ENCODE data around the gene NAP1L1.
A peak's percentile ranks its signal among the peaks of the same experiment; 100 is the strongest.

The NAP1L1 gene

DNA sequence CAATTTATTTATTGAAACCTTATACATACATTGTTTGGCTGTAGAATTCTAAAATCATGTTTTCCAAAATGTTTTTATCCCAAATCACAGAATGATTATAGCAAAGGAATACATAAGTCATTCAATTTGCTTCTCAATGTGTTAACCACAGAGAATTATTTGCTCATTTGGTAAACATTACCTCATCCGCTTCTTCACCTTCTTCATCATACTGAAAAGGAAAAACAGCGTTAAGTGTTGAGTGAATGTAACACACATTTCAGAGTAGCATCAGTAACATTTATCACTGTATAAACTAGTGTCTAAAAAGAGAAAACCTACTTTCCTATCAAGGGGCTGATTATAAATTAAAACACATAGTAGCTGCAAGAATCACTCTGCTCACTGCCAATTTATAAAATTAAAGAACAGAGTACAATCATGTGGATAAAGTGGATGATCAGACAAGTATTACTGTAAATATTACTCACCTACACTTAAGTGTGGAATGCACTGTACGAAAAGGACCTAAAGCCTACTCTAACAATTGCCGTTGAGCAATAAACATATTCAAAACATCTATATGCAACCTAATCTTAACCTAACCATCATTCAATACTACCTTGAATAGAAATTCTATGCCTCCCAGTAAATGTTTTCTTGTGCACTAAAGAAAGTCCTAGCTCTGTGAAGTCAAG is 34.8 kb downstream of the NAP1L1 start:
- Histone ChIP-seq H3K36me3 (ENCODE audit: control insufficient read depth, insufficient read depth, low read length) (peaks cover 7% of the 10 kb centered on the region), H3K4me3 (ENCODE audit: low read length) (no peak overlapping the region), H3K4me1 (ENCODE audit: control insufficient read depth, insufficient read depth, low read length) (no peaks in the 10 kb centered on the region)

GRCh38 chr12:76047742-76048141 is 36.7 kb downstream of the NAP1L1 start:
- Histone ChIP-seq H3K4me3 (ENCODE audit: low read length) (no peak overlapping the region), H3K27ac (ENCODE audit: low read depth, low read length) (no peak overlapping the region), H3K36me3 (ENCODE audit: control insufficient read depth, insufficient read depth, low read length) (no peaks in the 10 kb centered on the region), H3K4me1 (ENCODE audit: control insufficient read depth, insufficient read depth, low read length) (no peaks in the 10 kb centered on the region), H3K27me3 (ENCODE audit: control insufficient read depth, insufficient read depth, low read length) (no peaks in the 10 kb centered on the region), H3K9ac (ENCODE audit: low read length) (no peak overlapping the region)

More for the DNA sequence above, 34.8 kb downstream of the NAP1L1 start:
- no peak overlapping the region for H3K9ac ChIP-seq (ENCODE audit: low read length)
- H3K27ac ChIP-seq (ENCODE audit: low read depth, low read length) = no peak overlapping the region
- H3K27me3 ChIP-seq (ENCODE audit: control insufficient read depth, insufficient read depth, low read length) = no peaks in the 10 kb centered on the region

DNA sequence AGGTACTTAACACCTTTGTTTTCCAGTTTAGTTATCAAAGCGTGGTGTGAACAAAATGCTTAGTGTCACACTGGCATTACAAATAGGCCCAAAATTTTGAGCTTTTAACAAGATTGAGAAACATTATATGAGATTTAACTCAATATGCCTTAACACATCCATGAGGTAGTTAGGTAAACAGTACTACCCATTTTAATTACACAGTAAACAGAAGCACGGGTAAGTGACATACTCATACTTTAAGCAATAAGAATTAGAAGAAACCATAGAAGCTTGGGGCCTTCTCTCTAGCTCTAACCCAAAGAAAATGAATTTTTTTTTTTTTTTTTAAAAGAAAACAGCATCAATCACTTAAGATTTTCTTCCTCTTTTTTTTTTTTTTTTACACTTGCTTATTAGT is 37.4 kb downstream of the NAP1L1 start:
- H3K27ac ChIP-seq (ENCODE audit: low read depth, low read length) = no peak overlapping the region
- no peaks in the 10 kb centered on the region for H3K36me3 ChIP-seq (ENCODE audit: control insufficient read depth, insufficient read depth, low read length)
- no peak overlapping the region for H3K4me3 ChIP-seq (ENCODE audit: low read length)
- H3K9ac ChIP-seq (ENCODE audit: low read length) = no peak overlapping the region
- no peaks in the 10 kb centered on the region for H3K27me3 ChIP-seq (ENCODE audit: control insufficient read depth, insufficient read depth, low read length)
- no peaks in the 10 kb centered on the region for H3K4me1 ChIP-seq (ENCODE audit: control insufficient read depth, insufficient read depth, low read length)

GRCh38 chr12:76043377-76043776 is 41.1 kb downstream of the NAP1L1 start:
- Histone ChIP-seq H3K4me3 (ENCODE audit: low read length) (no peak overlapping the region), H3K27me3 (ENCODE audit: control insufficient read depth, insufficient read depth, low read length) (no peaks in the 10 kb centered on the region), H3K4me1 (ENCODE audit: control insufficient read depth, insufficient read depth, low read length) (no peaks in the 10 kb centered on the region), H3K36me3 (ENCODE audit: control insufficient read depth, insufficient read depth, low read length) (no peaks in the 10 kb centered on the region), H3K27ac (ENCODE audit: low read depth, low read length) (no peak overlapping the region), H3K9ac (ENCODE audit: low read length) (no peak overlapping the region)

GRCh38 chr12:76042147-76042546 is 42.3 kb downstream of the NAP1L1 start:
- Histone ChIP-seq H3K4me1 (ENCODE audit: control insufficient read depth, insufficient read depth, low read length) (no peaks in the 10 kb centered on the region), H3K4me3 (ENCODE audit: low read length) (no peak overlapping the region), H3K9ac (ENCODE audit: low read length) (no peak overlapping the region), H3K36me3 (ENCODE audit: control insufficient read depth, insufficient read depth, low read length) (no peaks in the 10 kb centered on the region), H3K27ac (ENCODE audit: low read depth, low read length) (no peak overlapping the region), H3K27me3 (ENCODE audit: control insufficient read depth, insufficient read depth, low read length) (no peaks in the 10 kb centered on the region)

- Histone ChIP-seq H3K9ac (ENCODE audit: low read length) (no peak overlapping the region), H3K36me3 (ENCODE audit: control insufficient read depth, insufficient read depth, low read length) (no peaks in the 10 kb centered on the region), H3K27ac (ENCODE audit: low read depth, low read length) (no peak overlapping the region), H3K27me3 (ENCODE audit: control insufficient read depth, insufficient read depth, low read length) (no peaks in the 10 kb centered on the region), H3K4me3 (ENCODE audit: low read length) (no peak overlapping the region), H3K4me1 (ENCODE audit: control insufficient read depth, insufficient read depth, low read length) (no peaks in the 10 kb centered on the region)
Observed at GRCh38 chr12:76041406-76041805, 43.1 kb downstream of the NAP1L1 start.

GRCh38 chr12:76040461-76040860 is 44.0 kb downstream of the NAP1L1 start:
- H3K4me3 ChIP-seq (ENCODE audit: low read length) = no peak overlapping the region
- H3K4me1 ChIP-seq (ENCODE audit: control insufficient read depth, insufficient read depth, low read length) = no peaks in the 10 kb centered on the region
- H3K27me3 ChIP-seq (ENCODE audit: control insufficient read depth, insufficient read depth, low read length) = no peaks in the 10 kb centered on the region
- no peak overlapping the region for H3K27ac ChIP-seq (ENCODE audit: low read depth, low read length)
- H3K36me3 ChIP-seq (ENCODE audit: control insufficient read depth, insufficient read depth, low read length) = no peaks in the 10 kb centered on the region
- no peak overlapping the region for H3K9ac ChIP-seq (ENCODE audit: low read length)

DNA sequence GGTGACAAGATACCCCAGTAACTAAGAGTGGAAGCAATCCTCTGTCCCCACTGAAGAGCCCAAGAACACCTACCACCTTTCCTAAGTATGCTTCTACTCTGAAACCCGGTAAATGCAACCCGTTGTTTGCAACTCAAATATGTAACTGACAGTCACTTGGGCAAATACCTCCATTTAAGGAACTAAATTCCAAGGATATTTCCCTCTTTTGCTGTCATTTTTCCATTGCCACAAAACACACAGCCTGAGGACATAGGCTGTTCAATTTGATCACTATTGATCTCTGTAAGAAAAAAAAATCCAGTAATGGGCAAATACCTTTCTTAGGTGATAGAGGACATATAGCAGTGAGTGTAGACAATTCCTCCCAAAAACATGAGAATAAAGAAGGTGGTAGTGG is 46.3 kb downstream of the NAP1L1 start:
- Histone ChIP-seq H3K4me1 (ENCODE audit: control insufficient read depth, insufficient read depth, low read length) (no peaks in the 10 kb centered on the region), H3K9ac (ENCODE audit: low read length) (no peak overlapping the region), H3K27me3 (ENCODE audit: control insufficient read depth, insufficient read depth, low read length) (no peaks in the 10 kb centered on the region), H3K27ac (ENCODE audit: low read depth, low read length) (no peak overlapping the region), H3K4me3 (ENCODE audit: low read length) (no peak overlapping the region), H3K36me3 (ENCODE audit: control insufficient read depth, insufficient read depth, low read length) (no peaks in the 10 kb centered on the region)

DNA sequence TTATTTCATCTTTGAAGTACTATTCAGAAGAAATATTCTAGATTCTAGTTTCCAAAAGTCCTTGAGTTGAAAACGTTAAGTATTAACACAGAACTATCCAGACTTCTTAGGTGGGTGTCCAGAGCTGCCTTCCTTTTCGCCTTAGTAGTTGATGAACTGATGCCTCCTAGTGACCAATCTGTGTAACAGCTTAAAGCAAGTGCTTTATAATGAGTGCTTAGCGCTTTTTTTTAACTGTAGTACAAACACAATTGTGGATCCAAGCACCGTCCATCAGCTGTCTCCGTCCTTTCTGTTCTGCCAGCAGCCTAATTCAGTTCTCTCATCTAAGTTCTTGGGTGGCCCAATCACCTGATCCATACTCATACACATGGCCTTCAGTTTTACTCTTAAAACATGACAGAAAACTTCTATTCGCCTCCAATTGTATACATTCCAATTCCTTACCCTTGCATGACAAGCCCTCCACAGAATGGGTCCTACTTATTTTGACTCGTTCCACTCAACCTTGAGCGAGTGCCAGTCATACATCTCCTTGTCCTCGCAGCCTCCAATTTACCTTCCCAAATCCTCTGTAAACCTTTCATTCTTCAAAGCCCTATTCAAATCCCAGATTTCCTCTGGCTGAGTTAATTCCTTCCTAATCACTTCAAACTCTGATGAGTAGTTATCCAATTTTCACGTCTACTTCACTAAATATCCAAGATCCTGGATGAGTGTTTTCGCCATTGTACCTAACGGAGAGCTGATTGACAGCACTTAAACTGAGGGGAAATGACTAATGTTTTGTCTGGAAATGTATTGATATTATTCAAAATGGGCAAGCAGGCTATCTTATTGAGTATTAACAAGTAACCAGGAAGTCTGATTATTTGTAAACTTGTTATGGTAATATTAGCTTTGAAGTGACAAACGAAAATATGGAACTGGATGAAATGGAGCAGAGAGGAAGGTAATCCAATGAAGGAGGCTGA is 47.1 kb downstream of the NAP1L1 start:
- peaks cover 6% of the 10 kb centered on the region for H3K4me1 ChIP-seq (ENCODE audit: control insufficient read depth, insufficient read depth, low read length)
- no peak overlapping the region for H3K9ac ChIP-seq (ENCODE audit: low read length)
- no peak overlapping the region for H3K27ac ChIP-seq (ENCODE audit: low read depth, low read length)
- H3K27me3 ChIP-seq (ENCODE audit: control insufficient read depth, insufficient read depth, low read length) = no peaks in the 10 kb centered on the region
- no peak overlapping the region for H3K4me3 ChIP-seq (ENCODE audit: low read length)
- H3K36me3 ChIP-seq (ENCODE audit: control insufficient read depth, insufficient read depth, low read length) = no peaks in the 10 kb centered on the region

- Histone ChIP-seq H3K4me1 (ENCODE audit: control insufficient read depth, insufficient read depth, low read length) (peaks cover 6% of the 10 kb centered on the region), H3K36me3 (ENCODE audit: control insufficient read depth, insufficient read depth, low read length) (no peaks in the 10 kb centered on the region), H3K9ac (ENCODE audit: low read length) (no peak overlapping the region), H3K27me3 (ENCODE audit: control insufficient read depth, insufficient read depth, low read length) (no peaks in the 10 kb centered on the region), H3K4me3 (ENCODE audit: low read length) (no peak overlapping the region), H3K27ac (ENCODE audit: low read depth, low read length) (no peak overlapping the region)
Observed at GRCh38 chr12:76035045-76035444, 49.4 kb downstream of the NAP1L1 start.

DNA sequence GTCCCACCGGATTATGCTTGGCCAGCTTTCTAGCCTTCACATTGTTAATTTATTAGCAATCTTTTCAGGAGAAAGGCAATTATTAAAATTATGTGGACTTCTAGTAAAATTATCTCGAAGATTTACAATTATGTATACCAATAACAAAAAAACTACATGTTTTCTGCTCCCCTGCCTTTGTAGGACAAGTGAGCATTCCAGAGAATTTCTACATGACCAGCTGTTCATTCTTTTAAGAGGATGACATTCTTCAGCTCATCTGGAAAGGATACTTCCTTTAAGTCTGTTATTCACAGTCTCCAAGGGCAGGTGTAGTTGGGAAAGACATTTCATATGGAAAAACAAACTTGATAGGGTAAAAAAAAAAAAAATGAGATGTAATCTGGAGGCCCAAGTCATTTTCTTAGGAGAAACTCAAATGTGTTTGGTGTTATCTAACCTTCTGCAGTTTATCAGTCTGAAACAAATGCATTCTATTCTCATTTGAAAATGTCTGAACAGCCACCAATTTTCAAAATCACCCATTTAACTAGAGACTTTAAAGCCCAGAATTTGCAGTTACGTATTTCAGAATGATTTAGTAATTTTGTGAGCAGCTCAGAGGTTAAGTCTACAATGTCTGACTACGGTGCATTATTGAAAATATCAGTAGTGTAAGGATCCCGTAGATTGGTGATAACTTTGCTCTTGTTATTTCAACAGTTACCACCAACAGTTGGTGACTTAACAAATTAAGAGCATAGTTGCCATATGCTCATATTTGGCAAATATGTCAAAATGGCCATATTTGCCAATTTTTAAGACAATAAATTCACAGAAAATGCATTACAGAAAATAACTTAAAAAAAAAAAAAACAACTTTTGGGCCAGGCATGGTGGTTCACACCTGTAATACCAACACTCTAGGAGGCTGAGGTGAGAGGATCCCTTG is 51.1 kb downstream of the NAP1L1 start:
- Histone ChIP-seq H3K27ac (ENCODE audit: low read depth, low read length) (peak overlapping the region; percentile 95), H3K9ac (ENCODE audit: low read length) (no peak overlapping the region), H3K27me3 (ENCODE audit: control insufficient read depth, insufficient read depth, low read length) (no peaks in the 10 kb centered on the region), H3K36me3 (ENCODE audit: control insufficient read depth, insufficient read depth, low read length) (no peaks in the 10 kb centered on the region), H3K4me1 (ENCODE audit: control insufficient read depth, insufficient read depth, low read length) (peaks cover 6% of the 10 kb centered on the region), H3K4me3 (ENCODE audit: low read length) (peak overlapping the region; percentile 78)

Data from rectal smooth muscle tissue (tissue), 1 donor.